Measurements from ENCODE around the gene OR6Q1.

The OR6Q1 gene

DNA sequence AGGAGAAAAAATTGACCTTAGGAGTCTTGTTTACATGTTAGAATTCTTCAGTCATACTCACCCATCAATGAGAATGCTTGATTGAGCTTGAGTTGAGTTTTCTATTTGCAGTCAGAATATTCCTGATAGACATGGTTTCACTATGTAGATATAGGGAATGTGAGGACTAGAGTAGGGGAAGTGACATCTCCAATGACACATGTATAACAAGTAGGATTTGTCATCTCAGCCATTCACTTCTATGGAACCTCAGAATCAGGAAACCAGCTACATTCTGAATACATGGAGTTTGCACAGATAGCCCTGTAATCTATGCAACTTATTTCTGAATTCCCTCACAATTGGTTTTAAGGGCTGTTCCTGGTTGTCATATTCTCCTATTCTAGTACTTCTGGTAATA is 27.2 kb upstream of the OR6Q1 start:
- TF ChIP-seq, protein P1, sequence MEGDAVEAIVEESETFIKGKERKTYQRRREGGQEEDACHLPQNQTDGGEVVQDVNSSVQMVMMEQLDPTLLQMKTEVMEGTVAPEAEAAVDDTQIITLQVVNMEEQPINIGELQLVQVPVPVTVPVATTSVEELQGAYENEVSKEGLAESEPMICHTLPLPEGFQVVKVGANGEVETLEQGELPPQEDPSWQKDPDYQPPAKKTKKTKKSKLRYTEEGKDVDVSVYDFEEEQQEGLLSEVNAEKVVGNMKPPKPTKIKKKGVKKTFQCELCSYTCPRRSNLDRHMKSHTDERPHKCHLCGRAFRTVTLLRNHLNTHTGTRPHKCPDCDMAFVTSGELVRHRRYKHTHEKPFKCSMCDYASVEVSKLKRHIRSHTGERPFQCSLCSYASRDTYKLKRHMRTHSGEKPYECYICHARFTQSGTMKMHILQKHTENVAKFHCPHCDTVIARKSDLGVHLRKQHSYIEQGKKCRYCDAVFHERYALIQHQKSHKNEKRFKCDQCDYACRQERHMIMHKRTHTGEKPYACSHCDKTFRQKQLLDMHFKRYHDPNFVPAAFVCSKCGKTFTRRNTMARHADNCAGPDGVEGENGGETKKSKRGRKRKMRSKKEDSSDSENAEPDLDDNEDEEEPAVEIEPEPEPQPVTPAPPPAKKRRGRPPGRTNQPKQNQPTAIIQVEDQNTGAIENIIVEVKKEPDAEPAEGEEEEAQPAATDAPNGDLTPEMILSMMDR (IDR thresholded peaks at IDR 0.05; ENCODE audit: low read depth, low read length, missing control alignments): no peak
- no peak overlapping the region for H3K4me3 ChIP-seq (ENCODE audit: low read depth, low read length)
- DNase-seq (ENCODE audit: low read depth): no peak

DNA sequence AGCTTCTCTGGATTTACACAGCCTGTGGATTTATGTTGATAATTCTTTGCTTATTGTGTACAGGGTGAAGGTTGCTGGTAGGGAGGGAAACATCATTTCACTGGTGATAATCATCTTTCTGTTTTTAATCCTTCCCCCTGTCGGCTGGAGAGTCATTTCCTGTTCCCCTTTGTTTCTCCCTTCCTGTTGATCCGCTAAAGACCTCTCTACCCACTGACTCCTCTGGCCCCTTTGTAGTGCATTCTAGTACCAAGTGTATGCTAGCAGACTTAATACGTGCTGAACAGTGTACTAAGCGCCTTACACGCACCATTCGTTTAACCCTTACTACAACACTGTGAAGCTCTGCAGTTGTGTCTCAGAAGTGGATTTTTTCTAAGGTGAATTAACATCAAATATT is 26.1 kb upstream of the OR6Q1 start:
- no peak for DNase-seq (ENCODE audit: low read depth)
- H3K4me3 ChIP-seq (ENCODE audit: low read depth, low read length): no peak overlapping the region
- TF ChIP-seq, protein P1 (IDR thresholded peaks at IDR 0.05; ENCODE audit: low read depth, low read length, missing control alignments): no peak

DNA sequence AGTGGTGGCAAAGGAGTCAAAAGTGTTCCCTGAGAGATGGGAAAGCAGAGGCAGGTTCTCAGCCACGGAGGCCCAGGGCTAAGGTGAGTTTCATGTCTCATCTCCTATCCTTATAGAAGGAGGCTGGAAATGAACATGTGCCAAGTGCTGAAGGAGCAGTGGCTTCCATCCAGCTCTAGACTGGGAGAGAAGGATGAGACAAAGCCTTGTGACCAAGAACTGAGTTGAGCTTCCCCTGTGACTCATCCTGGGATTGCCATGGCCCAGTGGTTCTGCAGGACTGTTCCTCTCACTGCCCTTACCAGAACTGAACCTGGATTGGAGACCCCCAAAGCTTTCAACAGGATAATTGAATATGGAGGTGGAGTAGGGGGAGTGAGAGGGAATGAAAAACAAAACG is 23.8 kb upstream of the OR6Q1 start:
- no peak overlapping the region for H3K4me3 ChIP-seq (ENCODE audit: low read depth, low read length)
- TF ChIP-seq, protein P1 (IDR thresholded peaks at IDR 0.05; ENCODE audit: low read depth, low read length, missing control alignments): no peak
- no peak for DNase-seq (ENCODE audit: low read depth)

DNA sequence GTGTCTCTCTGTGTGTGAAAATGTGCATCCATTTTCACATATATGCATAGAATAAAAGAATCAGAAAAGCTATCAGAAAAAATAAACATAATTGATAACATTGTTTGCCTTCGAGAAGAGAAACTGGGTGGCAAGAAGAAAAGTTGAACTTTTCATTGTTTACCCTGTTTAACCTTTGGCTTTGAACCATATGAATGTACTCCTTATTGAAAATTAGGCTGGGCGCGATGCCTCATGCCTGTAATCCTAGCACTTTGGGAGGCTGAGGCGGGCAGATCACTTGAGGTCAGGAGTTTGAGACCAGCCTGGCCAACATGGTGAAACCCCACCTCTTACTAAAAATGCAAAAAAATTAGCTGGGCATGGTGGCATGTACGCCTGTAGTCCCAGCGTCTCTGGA is 19.0 kb upstream of the OR6Q1 start:
- TF ChIP-seq, protein P1 (IDR thresholded peaks at IDR 0.05; ENCODE audit: low read depth, low read length, missing control alignments): no peak
- no peak overlapping the region for H3K4me3 ChIP-seq (ENCODE audit: low read depth, low read length)
- DNase-seq (ENCODE audit: low read depth): no peak

DNA sequence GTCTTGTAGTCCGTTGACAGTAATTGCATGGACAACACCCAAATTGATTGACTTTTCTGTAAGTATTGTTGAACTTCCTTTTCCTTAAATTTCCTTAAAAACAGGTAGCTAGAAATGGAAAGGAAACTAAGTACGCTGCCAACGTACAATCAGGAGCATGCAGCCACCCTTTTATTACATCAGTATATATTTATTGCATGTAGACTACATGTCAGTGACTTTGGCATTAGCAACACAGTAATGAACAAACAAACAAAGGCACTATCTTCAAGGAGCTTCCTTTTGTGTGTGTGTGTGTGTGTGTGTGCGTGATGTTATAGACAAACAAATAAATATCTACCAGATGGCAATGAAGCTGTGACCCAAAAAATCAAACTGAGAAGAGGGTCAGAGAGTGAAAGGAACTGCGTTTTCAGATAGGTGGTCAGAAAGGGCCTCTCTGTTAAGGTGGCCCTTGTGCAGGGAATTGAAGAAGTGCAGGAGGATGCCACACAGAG is 7.3 kb upstream of the OR6Q1 start, which contains the start of gene OR9Q1:
TSS of gene OR9Q1 (plus strand) at position 447 of the 497 bp plus-strand sequence. CDS start 155,564 bp downstream, outside the sequence.
- DNase-seq (ENCODE audit: low read depth): no peak
- H3K4me3 ChIP-seq (ENCODE audit: low read depth, low read length): no peak within 1 kb of the TSS
- TF ChIP-seq, protein P1 (IDR thresholded peaks at IDR 0.05; ENCODE audit: low read depth, low read length, missing control alignments): no peak

DNA sequence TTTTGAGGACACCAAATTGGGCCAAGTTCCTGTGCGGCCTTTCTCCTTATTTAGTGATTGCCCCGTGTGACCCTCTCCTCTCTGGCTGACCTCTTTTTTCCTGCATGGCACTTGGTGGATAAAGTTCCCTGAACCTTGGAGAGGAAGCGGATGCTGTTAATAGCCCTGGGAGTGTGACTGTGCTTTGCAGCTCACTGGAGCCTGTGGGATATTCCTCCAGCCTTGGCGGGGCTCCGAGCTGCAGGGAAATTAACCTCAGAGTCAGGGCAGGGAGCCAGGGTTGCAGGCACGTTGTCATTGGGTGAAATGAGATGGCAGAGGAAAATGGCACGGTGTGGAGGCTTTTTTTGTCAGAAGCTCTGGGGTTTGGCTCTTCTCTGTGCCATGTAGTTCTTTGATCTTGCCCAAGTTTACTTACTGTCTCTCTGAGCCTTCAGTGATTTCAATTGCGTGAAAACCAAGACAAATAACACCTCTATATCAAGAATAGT is 6.1 kb upstream of the OR6Q1 start:
- DNase-seq (ENCODE audit: low read depth): no peak
- TF ChIP-seq, protein P1 (IDR thresholded peaks at IDR 0.05; ENCODE audit: low read depth, low read length, missing control alignments): no peak
- H3K4me3 ChIP-seq (ENCODE audit: low read depth, low read length): no peak overlapping the region

DNA sequence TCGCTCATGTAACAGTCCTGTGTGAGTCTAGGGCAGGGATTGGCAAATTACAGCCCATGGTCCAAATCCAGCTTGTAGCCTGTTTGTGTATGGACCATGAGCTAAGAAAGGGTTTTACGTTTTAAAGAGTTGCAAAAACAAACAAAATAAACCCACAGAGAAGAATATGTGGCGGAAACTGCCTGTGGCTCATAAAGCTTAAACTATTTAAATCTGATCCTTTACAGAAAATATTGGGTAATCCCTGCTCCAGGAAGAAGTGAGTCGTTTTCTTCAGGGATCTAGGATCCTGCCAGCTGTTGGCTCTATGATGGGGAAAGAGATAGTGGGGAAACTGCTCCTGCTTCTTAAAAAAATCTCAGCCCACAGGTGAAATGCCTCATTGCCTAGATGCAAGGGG is 3.4 kb upstream of the OR6Q1 start:
- TF ChIP-seq, protein P1 (IDR thresholded peaks at IDR 0.05; ENCODE audit: low read depth, low read length, missing control alignments): no peak
- DNase-seq (ENCODE audit: low read depth): no peak
- H3K4me3 ChIP-seq (ENCODE audit: low read depth, low read length): no peak overlapping the region

Measured in GM12864 (cell line).